RWPE1 (cell line): ENCODE measurements around the gene HBM.
"Not testable (repeated sequence)": the region's sequence is repeated elsewhere in the genome, so short reads cannot be mapped to it uniquely, and the experiment has no call there.

Experiments
- CTCF ChIA-PET: fragments of 350-600 bp; sonication (Branson Sonifier 250); formaldehyde crosslinking; extraction: SDS; loops from one replicate; lab custom pipeline; 2021; lab: Yijun Ruan, JAX
- POLR2A ChIA-PET: fragments of 400-600 bp; formaldehyde crosslinking; extraction: SDS; loops from one replicate; lab custom pipeline; 2020; ENCODE audit warnings: antibody characterized with exemption; ENCODE audit not compliant: low non-redundant PET; lab: Yijun Ruan, JAX
- DNase-seq: peaks from one replicate; pipeline ENCODE4 v3.0.0; 2012; ENCODE audit warnings: low spot score
- H3K27ac ChIP-seq: fragments of 450-650 bp; 2 replicates; pipeline ENCODE4 v1.5.1; 2017
- TF ChIP-seq, protein P1 (sequence below): fragments of 450-650 bp; conservative IDR thresholded peaks from 2 replicates; pipeline ENCODE4 v1.5.1; 2017; ENCODE audit warnings: low read depth, mild to moderate bottlenecking

The HBM gene

DNA sequence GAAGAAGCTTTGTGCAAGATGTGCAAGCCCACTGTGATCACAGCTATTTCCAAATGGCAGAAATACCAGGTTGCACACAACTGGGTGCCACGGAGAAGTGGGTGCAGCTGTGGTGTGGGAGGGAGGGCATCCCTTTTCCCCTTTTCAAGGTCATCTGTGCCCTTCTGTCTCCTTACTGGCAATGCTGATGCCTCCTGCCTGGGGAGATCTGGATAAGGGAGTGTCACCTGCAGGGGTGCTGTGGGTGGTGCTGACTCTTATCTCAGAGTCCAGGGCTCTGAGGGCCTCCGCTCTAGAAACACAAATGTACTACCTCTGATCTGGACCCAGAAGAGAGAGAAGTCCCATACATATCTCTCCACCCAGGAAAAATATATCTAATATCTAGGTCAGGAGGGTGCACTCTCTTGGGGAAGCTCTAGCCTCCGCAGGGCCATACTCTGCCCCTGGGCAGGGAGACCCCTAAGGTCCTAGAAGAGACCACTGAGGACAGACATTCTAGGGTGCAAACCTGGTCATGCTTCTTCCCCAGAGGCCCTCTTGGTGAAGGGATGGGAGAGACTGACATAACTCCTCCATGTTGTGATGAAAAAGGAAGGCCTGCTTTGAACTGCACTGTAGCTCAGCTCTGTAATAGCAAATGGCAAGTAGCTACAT is 45.8 kb upstream of the HBM start:
- no peak overlapping the region for H3K27ac ChIP-seq
- TF ChIP-seq, protein P1, sequence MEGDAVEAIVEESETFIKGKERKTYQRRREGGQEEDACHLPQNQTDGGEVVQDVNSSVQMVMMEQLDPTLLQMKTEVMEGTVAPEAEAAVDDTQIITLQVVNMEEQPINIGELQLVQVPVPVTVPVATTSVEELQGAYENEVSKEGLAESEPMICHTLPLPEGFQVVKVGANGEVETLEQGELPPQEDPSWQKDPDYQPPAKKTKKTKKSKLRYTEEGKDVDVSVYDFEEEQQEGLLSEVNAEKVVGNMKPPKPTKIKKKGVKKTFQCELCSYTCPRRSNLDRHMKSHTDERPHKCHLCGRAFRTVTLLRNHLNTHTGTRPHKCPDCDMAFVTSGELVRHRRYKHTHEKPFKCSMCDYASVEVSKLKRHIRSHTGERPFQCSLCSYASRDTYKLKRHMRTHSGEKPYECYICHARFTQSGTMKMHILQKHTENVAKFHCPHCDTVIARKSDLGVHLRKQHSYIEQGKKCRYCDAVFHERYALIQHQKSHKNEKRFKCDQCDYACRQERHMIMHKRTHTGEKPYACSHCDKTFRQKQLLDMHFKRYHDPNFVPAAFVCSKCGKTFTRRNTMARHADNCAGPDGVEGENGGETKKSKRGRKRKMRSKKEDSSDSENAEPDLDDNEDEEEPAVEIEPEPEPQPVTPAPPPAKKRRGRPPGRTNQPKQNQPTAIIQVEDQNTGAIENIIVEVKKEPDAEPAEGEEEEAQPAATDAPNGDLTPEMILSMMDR: no peak
- CTCF ChIA-PET: interaction anchor here (0.6 kb wide), 1 partner anchor 54 kb away, joined by 3 read pairs; no protein-coding TSS in a partner anchor
- POLR2A ChIA-PET: interaction anchor here (0.6 kb wide), 1 partner anchor 14 kb away, joined by 6 read pairs; no protein-coding TSS in a partner anchor
- no peak for DNase-seq

DNA sequence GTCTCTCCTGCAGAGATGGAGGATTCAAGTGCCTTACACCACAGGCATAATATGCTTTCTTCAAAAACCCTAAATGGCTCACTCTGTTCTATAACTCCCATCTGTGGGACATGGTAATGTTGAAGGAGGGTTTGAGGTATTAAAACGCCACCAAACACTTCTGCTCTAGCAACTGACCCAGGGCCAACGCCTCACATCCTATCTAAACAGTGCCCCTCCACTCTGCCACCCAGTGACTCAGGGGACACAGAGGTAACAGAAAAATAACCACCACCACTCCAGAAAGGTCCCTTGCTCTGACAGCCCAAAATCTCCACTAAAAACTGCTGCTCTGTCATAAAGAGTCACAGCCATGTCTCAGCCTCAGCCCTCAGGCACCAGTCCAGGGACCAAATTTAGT is 45.0 kb upstream of the HBM start:
- ChIA-PET POLR2A (no interaction called here), CTCF (no interaction called here)
- TF ChIP-seq, protein P1: no peak

DNA sequence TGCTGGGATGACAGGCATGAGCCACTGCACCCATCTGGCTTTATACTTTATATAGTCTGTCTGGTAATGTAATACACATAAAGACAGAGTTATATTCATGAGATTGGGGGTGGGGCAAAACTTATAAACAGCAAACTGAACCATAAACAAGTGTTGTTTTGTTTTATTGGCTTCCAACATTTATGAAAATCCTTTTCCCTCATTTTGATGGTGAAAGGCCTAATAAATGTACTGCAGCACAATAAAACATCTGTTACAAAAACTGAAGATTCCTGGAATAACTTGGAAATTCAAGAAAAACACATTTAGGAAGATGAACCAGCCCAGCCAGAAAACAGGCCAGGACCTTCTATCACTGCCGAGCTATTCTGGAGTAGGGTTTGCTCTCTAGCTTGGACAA is 43.4 kb upstream of the HBM start:
- TF ChIP-seq, protein P1: no peak
- CTCF ChIA-PET: interaction anchor here (0.7 kb wide), 1 partner anchor 9 kb away, joined by 3 read pairs; no protein-coding TSS in a partner anchor
- H3K27ac ChIP-seq: no peak overlapping the region
- POLR2A ChIA-PET: no interaction called here
- DNase-seq: no peak

More for the DNA sequence above, 45.0 kb upstream of the HBM start:
- no peak for DNase-seq
- H3K27ac ChIP-seq: no peak overlapping the region

DNA sequence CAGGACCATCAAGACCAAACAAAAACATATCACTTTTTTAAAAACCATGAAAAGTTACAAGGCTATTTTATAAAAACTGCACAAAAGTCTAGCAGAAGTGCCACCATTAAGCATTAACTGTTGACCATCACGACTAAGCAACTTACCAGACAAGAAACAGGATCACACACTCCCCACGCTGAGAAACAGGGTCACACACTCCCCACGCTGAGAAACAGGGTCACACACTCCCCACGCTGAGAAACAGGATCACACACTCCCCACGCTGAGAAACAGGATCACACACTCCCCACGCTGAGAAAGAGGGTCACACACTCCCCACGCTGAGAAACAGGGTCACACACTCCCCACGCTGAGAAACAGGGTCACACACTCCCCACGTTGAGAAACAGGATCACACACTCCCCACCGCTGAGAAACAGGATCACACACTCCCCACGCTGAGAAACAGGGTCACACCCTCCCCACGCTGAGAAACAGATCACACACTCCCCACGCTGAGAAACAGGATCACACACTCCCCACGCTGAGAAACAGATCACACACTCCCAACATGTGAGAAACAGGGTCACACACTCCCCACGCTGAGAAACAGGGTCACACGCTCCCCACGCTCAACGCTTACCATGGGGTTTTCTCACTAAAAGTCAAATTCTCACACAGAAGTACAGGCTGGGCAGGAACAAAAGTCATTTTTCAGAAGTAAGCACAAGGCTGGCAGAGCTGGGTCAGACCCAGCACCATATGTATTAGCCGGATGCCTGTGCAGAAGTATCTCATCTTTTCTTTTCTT is 42.0 kb upstream of the HBM start:
- POLR2A ChIA-PET, CTCF ChIA-PET, DNase-seq, H3K27ac ChIP-seq: not testable (repeated sequence)

DNA sequence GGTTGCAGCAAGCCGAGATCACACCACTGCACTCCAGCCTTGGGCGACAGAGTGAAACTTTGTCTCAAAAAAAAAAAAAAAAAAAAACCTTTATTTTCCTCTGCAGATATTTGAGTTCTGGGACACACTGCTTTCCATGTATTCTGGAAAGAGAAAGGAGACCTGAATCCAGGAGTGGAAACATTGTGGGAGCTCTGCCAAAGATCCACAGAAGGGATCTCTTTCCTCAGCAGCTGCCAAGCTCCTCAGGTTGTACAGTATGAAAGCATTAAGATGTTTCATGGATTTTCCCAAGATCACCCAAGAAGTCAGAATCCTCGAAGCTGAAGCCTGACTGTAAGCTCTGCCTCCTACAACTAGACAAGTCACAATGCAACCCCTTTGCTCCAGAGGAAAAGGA is 40.8 kb upstream of the HBM start:
- ChIA-PET CTCF (interaction anchor here (0.9 to 1.2 kb wide), 2 partner anchors 9 to 28 kb away, joined by 3 to 4 read pairs; no protein-coding TSS in a partner anchor), POLR2A (no interaction called here)
- no peak for DNase-seq
- no peak overlapping the region for H3K27ac ChIP-seq
- TF ChIP-seq, protein P1: no peak

DNA sequence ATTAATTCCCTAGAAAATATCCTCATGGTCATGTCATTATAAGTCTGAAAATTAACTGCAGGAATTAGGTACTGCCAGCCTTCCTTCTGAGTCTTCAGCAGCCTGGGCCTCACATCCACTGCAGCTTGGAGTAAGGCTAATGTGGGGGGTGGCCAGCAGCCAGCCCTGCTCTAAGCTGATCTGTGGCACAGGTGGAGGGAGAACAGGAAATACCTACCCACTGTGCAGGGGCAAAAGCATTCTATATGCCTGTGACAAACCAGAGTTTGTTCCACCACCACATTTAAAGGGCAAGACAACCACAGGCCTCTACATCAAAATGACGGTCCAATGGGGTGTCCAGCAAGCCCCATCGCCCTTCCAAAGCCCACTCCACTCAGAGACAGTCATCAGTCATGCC is 36.7 kb upstream of the HBM start:
- POLR2A ChIA-PET: no interaction called here
- TF ChIP-seq, protein P1: no peak
- CTCF ChIA-PET: interaction anchor here (0.6 to 1.0 kb wide), 3 partner anchors 63 to 233 kb away, joined by 3 to 4 read pairs (median 3); no protein-coding TSS in a partner anchor
- H3K27ac ChIP-seq: no peak overlapping the region
- no peak for DNase-seq
